HG03457 (cell line): Measurements from ENCODE around the gene CCDC102A.

Source experiments
- ATAC-seq: cut with Tn5 transposase; IDR thresholded peaks from one replicate; pipeline ENCODE4 v1.9.1; 2021; ENCODE audit warnings: moderate number of reproducible peaks; ENCODE audit not compliant: unreplicated experiment

CCDC102A gene

GRCh38 chr16:57538235-57538721 lies 1.9 kb upstream of the CCDC102A start:
- ATAC-seq: no peak

GRCh38 chr16:57537581-57538234 lies 1.3 kb upstream of the CCDC102A start:
- no peak for ATAC-seq

GRCh38 chr16:57537194-57537505 lies 779 bp upstream of the CCDC102A start:
- no peak for ATAC-seq

- ATAC-seq: peak; percentile 38
These were observed 578 bp downstream of the CCDC102A start for GRCh38 chr16:57535680-57536305.

- no peak for ATAC-seq
These were observed 1.3 kb downstream of the CCDC102A start for GRCh38 chr16:57534881-57535658.

- ATAC-seq: no peak
These were observed 2.0 kb downstream of the CCDC102A start for GRCh38 chr16:57534337-57534880.

- ATAC-seq: no peak
These were observed 2.7 kb downstream of the CCDC102A start for GRCh38 chr16:57533431-57534336.

- ATAC-seq: no peak
These were observed 4.1 kb downstream of the CCDC102A start for GRCh38 chr16:57532266-57532625.

- no peak for ATAC-seq
These were observed 4.6 kb downstream of the CCDC102A start for GRCh38 chr16:57531635-57532265.

GRCh38 chr16:57531253-57531575 lies 5.2 kb downstream of the CCDC102A start:
- no peak for ATAC-seq

- ATAC-seq: no peak
These were observed 5.7 kb downstream of the CCDC102A start for GRCh38 chr16:57530522-57531252.

GRCh38 chr16:57530104-57530521 lies 6.3 kb downstream of the CCDC102A start:
- no peak for ATAC-seq

- ATAC-seq: no peak
These were observed 6.8 kb downstream of the CCDC102A start for GRCh38 chr16:57529391-57530103.

GRCh38 chr16:57528499-57529390 lies 7.6 kb downstream of the CCDC102A start:
- no peak for ATAC-seq

GRCh38 chr16:57527610-57528360 lies 8.6 kb downstream of the CCDC102A start:
- no peak for ATAC-seq

GRCh38 chr16:57527027-57527426 lies 9.3 kb downstream of the CCDC102A start:
- ATAC-seq: no peak

- no peak for ATAC-seq
These were observed 9.9 kb downstream of the CCDC102A start for GRCh38 chr16:57526498-57526897.
